HG02943 (cell line): ENCODE measurements around the gene MUCL3.
"Not testable (repeated sequence)": the region's sequence is repeated elsewhere in the genome, so short reads cannot be mapped to it uniquely, and the experiment has no call there.

Experiments
- ATAC-seq: cut with Tn5 transposase; IDR thresholded peaks from one replicate; pipeline ENCODE4 v1.9.1; 2021; ENCODE audit warnings: mild to moderate bottlenecking, low read depth, moderate library complexity; ENCODE audit not compliant: unreplicated experiment

MUCL3 gene

GRCh38 chr6:30940361-30940986, at the start of gene MUCL3:
TSS of gene MUCL3 (plus strand) at chr6:30940973. CDS start at chr6:30941000, 27 bp downstream.
- no peak for ATAC-seq

DNA sequence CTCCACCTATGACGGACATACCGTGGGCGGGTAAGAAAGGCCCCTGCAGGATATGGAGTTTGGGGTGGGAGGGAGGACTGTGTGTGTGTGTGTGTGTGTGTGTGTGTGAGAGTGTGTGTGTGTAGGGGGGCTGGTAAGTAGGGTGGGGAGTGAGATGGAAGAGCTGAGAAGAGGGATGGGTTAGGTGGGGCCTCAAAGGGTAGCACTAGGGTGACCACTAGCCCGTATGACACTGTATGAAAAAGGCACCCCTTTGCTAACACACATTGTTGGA, 49.4 kb upstream of the MUCL3 start:
- no peak for ATAC-seq

DNA sequence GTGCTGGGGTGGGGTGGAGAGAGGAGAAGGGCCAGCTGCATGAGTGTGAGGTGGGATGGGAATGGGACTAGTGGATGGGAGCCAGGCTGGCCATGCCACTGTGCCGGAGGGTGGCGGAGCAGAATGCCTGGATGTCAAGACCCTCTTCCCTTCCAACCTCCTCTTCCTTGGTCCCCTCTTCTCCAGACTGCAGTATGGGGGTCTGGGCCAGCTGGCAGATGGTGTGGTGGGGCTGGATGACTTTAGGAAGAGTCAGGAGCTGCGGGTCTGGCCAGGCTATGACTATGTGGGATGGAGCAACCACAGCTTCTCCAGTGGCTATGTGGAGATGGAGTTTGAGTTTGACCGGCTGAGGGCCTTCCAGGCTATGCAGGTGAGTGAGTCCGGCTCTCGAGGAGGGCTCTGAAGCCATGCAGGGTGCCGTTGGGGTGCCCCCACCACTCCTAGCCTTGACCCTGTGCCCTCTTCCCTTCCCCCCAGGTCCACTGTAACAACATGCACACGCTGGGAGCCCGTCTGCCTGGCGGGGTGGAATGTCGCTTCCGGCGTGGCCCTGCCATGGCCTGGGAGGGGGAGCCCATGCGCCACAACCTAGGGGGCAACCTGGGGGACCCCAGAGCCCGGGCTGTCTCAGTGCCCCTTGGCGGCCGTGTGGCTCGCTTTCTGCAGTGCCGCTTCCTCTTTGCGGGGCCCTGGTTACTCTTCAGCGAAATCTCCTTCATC, 48.8 kb upstream of the MUCL3 start:
- no peak for ATAC-seq

DNA sequence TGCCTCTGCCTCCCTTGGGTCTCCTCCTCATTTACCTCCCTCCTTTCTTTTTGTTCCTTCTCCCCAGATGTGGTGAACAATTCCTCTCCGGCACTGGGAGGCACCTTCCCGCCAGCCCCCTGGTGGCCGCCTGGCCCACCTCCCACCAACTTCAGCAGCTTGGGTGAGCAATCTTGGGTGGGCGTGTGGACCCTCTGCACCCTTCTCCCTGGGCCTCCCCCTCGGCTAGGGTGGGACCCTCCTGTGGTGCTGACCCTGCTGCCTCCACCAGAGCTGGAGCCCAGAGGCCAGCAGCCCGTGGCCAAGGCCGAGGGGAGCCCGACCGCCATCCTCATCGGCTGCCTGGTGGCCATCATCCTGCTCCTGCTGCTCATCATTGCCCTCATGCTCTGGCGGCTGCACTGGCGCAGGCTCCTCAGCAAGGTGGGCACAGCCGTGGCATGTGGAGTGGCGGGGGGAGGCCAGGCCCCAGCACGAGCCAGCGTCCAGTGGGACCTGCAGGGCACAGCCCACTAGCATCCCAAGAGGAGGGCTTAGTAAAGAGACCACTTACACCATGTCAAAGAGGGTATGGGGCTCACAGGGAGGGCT, 47.7 kb upstream of the MUCL3 start:
- no peak for ATAC-seq

GRCh38 chr6:30893666-30894065, 47.1 kb upstream of the MUCL3 start:
- ATAC-seq, result no peak

- no peak for ATAC-seq
Measured at GRCh38 chr6:30894381-30894780, 46.4 kb upstream of the MUCL3 start.

- no peak for ATAC-seq
Measured at GRCh38 chr6:30894935-30895334, 45.8 kb upstream of the MUCL3 start.

- no peak for ATAC-seq
Measured at GRCh38 chr6:30895343-30895742, 45.4 kb upstream of the MUCL3 start.

DNA sequence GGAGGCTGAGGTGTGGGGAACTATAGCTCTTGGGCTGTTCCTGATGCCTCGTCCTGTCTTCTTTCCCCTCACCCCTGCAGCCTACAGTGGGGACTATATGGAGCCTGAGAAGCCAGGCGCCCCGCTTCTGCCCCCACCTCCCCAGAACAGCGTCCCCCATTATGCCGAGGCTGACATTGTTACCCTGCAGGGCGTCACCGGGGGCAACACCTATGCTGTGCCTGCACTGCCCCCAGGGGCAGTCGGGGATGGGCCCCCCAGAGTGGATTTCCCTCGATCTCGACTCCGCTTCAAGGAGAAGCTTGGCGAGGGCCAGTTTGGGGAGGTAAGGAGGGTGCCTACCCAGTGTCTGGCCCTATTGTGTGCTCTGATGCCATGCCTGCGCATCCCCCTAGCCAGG, 44.2 kb upstream of the MUCL3 start:
- ATAC-seq, result no peak

DNA sequence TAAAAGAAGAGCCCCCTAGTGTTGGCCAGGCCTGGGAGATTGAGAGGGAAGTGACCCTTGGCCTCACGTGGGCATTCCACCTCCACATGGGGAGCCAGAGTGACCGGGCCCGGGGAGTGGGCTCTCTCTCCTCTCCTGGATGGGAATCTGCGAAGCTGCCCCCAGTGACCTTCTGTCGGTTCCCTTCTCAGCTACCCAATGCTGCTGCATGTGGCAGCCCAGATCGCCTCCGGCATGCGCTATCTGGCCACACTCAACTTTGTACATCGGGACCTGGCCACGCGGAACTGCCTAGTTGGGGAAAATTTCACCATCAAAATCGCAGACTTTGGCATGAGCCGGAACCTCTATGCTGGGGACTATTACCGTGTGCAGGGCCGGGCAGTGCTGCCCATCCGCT, 42.9 kb upstream of the MUCL3 start:
- no peak for ATAC-seq

- ATAC-seq, result no peak
Measured at GRCh38 chr6:30898750-30899360, 41.9 kb upstream of the MUCL3 start.

GRCh38 chr6:30900863-30901417, 39.8 kb upstream of the MUCL3 start:
- no peak for ATAC-seq

DNA sequence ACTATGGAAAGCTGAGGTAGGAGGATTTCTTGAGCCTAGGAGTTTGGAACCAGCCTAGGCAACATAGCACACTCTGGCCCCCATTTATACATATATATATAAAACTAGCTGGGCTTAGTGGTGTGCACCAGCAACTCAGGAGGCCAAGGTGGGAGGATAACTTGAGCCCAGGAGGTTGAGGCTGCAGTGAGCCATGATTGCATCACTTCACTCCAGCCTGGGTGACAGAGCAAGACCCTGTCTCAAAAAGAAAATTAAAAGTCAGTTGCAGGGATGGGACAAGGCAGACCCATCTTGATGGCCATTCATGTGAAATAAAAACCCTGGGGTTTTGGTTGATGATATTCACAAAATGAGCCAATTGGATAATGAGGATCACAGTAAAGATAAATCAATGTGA, 39.3 kb upstream of the MUCL3 start:
- no peak for ATAC-seq

- ATAC-seq, result not testable (repeated sequence)
Measured at GRCh38 chr6:30902196-30902595, 38.6 kb upstream of the MUCL3 start.

DNA sequence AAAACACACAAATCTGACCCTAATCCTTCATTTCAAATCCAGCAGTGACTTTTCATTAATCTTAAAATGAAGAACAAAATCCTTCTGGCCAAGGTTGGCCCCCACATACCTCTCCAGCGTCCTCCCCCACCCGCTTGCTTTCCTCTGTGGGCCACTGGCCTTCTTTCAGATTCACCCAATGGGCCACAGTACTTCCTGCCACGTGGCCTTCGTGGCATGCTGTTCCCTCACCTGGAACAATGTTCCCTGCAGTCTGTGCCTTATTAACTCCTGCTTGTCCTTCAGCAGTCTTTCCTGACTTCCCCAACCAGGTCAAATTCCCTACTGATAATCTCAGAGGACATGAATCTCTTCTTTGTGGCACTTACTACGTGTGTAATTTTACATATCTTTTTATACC, 38.1 kb upstream of the MUCL3 start:
- ATAC-seq, result no peak

GRCh38 chr6:30903236-30903635, 37.5 kb upstream of the MUCL3 start:
- ATAC-seq, result no peak

DNA sequence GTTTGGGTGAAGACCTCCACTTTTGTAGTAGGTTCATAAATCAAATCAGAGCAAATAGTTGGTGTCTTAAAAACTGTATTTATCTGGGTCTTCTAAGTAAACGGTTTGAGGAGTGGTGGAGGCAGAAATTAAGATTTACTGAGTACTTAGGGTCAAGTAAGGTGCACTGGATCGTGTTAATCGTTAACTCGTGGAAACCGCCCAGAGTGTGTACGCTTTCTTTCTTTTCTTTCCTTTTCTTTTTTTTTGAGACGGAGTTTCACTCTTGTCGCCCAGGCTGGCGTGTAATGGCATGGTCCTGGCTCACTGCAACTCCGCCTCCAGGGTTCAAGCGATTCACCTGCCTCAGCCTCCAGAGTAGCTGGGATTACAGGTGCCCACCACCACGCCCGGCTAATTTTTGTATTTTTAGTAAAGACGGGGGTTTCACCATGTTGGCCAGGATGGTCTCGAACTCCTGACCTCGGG, 33.4 kb upstream of the MUCL3 start:
- ATAC-seq, result not testable (repeated sequence)

DNA sequence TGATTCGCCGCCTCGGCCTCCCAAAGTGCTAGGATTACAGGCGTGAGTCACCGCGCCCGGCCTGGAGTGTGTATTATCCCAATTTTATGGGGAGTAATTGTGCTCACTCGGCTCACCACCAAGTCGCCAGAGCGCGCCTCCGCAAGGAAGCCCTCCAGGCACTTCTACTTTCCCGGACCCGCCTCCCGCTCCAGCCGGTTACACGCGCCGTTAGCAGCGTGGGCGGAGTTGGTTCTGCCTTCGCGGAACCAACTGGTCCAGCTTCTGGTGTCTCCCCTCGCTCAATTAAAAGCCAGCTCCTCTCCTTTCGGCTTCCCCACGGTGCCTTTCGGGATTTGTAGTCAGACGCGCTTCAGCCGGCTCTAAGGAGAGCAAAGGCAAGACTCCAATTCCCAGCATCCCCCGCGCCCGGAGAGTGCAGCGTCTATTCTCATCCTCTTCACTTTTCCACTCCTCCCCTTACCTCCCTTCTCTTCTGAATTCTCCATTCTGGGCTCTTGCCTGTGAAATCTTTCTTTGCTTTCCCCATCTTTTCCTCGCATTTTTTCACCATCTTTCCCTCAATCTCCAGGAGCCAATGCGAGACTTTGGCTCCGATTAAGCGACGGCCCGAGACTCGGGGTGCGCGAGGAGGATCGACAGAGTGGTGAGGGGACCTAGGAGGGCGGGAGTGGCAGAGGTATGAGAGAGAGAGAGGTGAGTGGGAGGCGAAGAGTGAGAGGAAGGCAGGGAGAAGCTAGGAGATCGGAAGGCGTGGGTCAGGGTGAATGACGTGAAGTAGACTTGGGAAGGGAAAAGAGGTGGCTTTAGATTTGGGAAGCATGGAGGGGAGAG, 32.8 kb upstream of the MUCL3 start, which contains the start of gene GTF2H4:
Gene GTF2H4, plus strand, starts transcription at position 450 of the 834 bp plus-strand sequence.
- ATAC-seq, result peak; percentile 89

GRCh38 chr6:30908700-30909099, 32.1 kb upstream of the MUCL3 start:
- no peak for ATAC-seq

GRCh38 chr6:30910473-30910872, 30.3 kb upstream of the MUCL3 start:
- ATAC-seq, result not testable (repeated sequence)
